ENCODE measurements around the gene FHOD3.

Gene FHOD3

GRCh38 chr18:36640021-36640952 lies 342.8 kb downstream of the FHOD3 start:
- DNase-seq = no peak

GRCh38 chr18:36643061-36643460 lies 345.5 kb downstream of the FHOD3 start:
- no peak for DNase-seq

- no peak for DNase-seq
Observed at GRCh38 chr18:36648803-36649202, 351.3 kb downstream of the FHOD3 start.

GRCh38 chr18:36649205-36649604 lies 351.7 kb downstream of the FHOD3 start:
- DNase-seq = no peak

- no peak for DNase-seq
Observed at GRCh38 chr18:36650266-36650665, 352.8 kb downstream of the FHOD3 start.

- no peak for DNase-seq
Observed at GRCh38 chr18:36650906-36651305, 353.4 kb downstream of the FHOD3 start.

- DNase-seq = no peak
Observed at GRCh38 chr18:36652503-36652902, 355.0 kb downstream of the FHOD3 start.

- DNase-seq = no peak
Observed at GRCh38 chr18:36653141-36653869, 355.8 kb downstream of the FHOD3 start.

- no peak for DNase-seq
Observed at GRCh38 chr18:36653870-36654269, 356.4 kb downstream of the FHOD3 start.

- DNase-seq = no peak
Observed at GRCh38 chr18:36655074-36655473, 357.6 kb downstream of the FHOD3 start.

GRCh38 chr18:36655930-36656329 lies 358.4 kb downstream of the FHOD3 start:
- DNase-seq = no peak

GRCh38 chr18:36658611-36659010 lies 361.1 kb downstream of the FHOD3 start:
- DNase-seq = no peak

GRCh38 chr18:36660311-36660710 lies 362.8 kb downstream of the FHOD3 start:
- no peak for DNase-seq

GRCh38 chr18:36661999-36662398 lies 364.5 kb downstream of the FHOD3 start:
- DNase-seq = no peak

GRCh38 chr18:36663312-36663711 lies 365.8 kb downstream of the FHOD3 start:
- DNase-seq = no peak

- no peak for DNase-seq
Observed at GRCh38 chr18:36665952-36666351, 368.4 kb downstream of the FHOD3 start.

- DNase-seq = no peak
Observed at GRCh38 chr18:36667811-36668210, 370.3 kb downstream of the FHOD3 start.

GRCh38 chr18:36668349-36668748 lies 370.8 kb downstream of the FHOD3 start:
- no peak for DNase-seq

GRCh38 chr18:36672437-36673344 lies 375.2 kb downstream of the FHOD3 start:
- DNase-seq = no peak

GRCh38 chr18:36673452-36673851 lies 375.9 kb downstream of the FHOD3 start:
- DNase-seq = no peak

- DNase-seq = no peak
Observed at GRCh38 chr18:36675076-36675475, 377.6 kb downstream of the FHOD3 start.

GRCh38 chr18:36675542-36675941 lies 378.0 kb downstream of the FHOD3 start:
- no peak for DNase-seq

GRCh38 chr18:36676629-36677028 lies 379.1 kb downstream of the FHOD3 start:
- no peak for DNase-seq

All from CD4-positive, alpha-beta T cell treated with Interferon alpha-2 for 1 hour (primary cell).